ENCODE measurements around the gene KIAA0408.
A peak's percentile ranks its signal among the peaks of the same experiment; 100 is the strongest.
"Not testable (repeated sequence)": the region's sequence is repeated elsewhere in the genome, so short reads cannot be mapped to it uniquely, and the experiment has no call there.

KIAA0408 gene

GRCh38 chr6:127439718-127440117 is 19.5 kb downstream of the KIAA0408 start:
- no peak overlapping the region for H3K4me3 ChIP-seq (ENCODE audit: low read depth, low read length)
- TF ChIP-seq CTCF (IDR thresholded peaks at IDR 0.05; ENCODE audit: low read depth, low read length): no peak

GRCh38 chr6:127436578-127437110 is 22.5 kb downstream of the KIAA0408 start:
- TF ChIP-seq CTCF (IDR thresholded peaks at IDR 0.05; ENCODE audit: low read depth, low read length): no peak
- H3K4me3 ChIP-seq (ENCODE audit: low read depth, low read length): no peak overlapping the region

DNA sequence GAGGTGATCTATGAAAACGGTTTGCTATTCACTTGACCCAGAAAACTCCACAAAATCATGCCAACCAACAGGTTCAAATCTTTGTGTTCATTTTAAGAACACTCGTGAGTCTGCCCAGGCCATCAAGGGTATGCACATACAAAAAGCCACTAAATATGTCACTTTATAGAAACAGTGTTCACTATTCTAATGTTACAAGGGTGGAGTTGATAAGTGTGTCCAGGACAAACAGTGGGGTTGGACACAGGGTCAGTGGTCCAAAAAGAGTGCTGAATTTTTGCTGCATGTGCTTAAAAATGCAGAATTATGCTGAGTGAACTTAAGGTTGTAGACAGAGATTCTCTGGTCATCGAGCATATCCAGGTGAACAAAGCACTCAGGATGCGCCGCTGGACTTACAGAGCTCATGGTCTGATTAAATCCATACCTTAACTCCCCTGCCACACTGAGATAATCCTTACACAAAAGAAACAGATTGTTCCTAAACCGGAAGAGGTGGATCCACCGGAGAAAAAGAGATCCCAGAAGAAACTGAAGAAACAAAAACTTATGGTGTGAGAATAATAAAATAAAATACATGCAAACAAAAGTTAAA is 23.5 kb downstream of the KIAA0408 start:
- no peak for TF ChIP-seq CTCF (IDR thresholded peaks at IDR 0.05; ENCODE audit: low read depth, low read length)
- H3K4me3 ChIP-seq (ENCODE audit: low read depth, low read length): no peak overlapping the region

GRCh38 chr6:127434651-127435050 is 24.5 kb downstream of the KIAA0408 start:
- H3K4me3 ChIP-seq (ENCODE audit: low read depth, low read length): no peak overlapping the region
- TF ChIP-seq CTCF (IDR thresholded peaks at IDR 0.05; ENCODE audit: low read depth, low read length): no peak

- H3K4me3 ChIP-seq (ENCODE audit: low read depth, low read length): not testable (repeated sequence)
These were observed 30.6 kb downstream of the KIAA0408 start for GRCh38 chr6:127428562-127428961.

DNA sequence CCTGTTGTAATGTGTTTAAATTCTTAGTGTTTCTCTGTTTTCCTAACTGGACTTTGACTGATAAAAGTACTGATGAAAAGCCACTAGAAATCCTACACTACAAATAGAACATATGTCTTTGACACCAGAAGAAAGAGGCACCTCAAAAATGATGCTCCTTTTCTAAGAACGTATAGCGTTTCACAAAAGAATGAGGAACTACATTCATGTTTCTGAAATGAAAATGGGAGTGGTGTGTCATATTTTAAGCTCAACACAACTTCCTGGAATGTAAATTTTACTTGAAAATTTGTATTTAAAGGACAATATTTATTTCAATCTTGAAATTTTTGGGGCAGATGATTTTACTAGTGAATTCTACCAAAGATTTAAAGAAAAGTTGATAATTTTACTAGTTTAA is 35.3 kb downstream of the KIAA0408 start:
- no peak for TF ChIP-seq CTCF (IDR thresholded peaks at IDR 0.05; ENCODE audit: low read depth, low read length)
- no peak overlapping the region for H3K4me3 ChIP-seq (ENCODE audit: low read depth, low read length)

GRCh38 chr6:127421164-127421563 is 38.0 kb downstream of the KIAA0408 start:
- not testable (repeated sequence) for H3K4me3 ChIP-seq (ENCODE audit: low read depth, low read length)

GRCh38 chr6:127420556-127420955 is 38.6 kb downstream of the KIAA0408 start:
- no peak overlapping the region for H3K4me3 ChIP-seq (ENCODE audit: low read depth, low read length)
- TF ChIP-seq CTCF (IDR thresholded peaks at IDR 0.05; ENCODE audit: low read depth, low read length): peak; percentile 29; the same call in 1 of the 2 replicates
